ENCODE measurements around the gene NTNG2. TPM values are rescaled to one million over a fixed set of nuclear protein-coding genes. Genes with fewer than 3 reads are reported as not detected.

The NTNG2 gene
- total RNA-seq, 1 experiment from 2014 or later, result 2.4 TPM

GRCh38 chr9:132249123-132249522 is 87.3 kb downstream of the NTNG2 start:
- no peak for DNase-seq (ENCODE audit: low read depth)

DNA sequence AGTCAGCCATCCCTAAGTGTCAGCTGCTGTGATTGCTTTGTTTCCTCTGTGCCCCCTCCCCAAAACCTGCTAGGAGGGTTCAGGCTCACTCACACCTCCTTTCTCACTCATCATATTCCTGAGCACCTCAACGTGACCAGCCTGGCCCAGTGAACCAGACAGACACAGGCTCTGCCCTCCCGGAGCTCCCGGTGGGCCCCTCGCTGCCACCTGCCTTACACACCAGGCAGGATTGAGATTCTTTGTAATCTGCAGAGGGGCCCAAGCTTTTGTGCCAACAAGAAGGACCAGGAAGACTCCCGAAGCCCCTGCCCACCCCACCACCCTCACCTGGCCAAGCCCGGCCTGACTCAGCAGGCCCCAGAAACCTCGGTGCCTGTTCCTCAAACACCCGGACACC is 87.8 kb downstream of the NTNG2 start:
- no peak for DNase-seq (ENCODE audit: low read depth)

GRCh38 chr9:132250324-132251262 is 88.7 kb downstream of the NTNG2 start:
- no peak for DNase-seq (ENCODE audit: low read depth)

DNA sequence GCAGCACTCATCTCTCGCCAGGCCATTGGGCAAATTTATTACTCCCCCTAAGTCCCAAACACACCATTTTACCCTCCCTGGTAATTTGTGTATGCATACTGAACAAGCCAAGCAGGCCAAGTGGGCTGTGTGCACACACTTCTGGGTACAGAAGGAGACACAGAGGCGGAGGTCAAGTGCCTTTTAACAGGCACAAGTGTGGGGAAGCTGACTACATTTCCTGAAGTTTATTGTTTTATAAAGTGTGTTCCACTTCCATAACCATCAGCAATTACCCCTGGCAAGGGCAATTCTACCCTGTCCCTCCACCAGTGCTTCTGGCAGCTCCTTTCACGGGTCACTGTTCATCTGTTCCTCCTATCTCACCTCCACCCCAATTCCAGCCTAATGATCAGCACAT is 99.0 kb downstream of the NTNG2 start:
- DNase-seq (ENCODE audit: low read depth), result no peak

DNA sequence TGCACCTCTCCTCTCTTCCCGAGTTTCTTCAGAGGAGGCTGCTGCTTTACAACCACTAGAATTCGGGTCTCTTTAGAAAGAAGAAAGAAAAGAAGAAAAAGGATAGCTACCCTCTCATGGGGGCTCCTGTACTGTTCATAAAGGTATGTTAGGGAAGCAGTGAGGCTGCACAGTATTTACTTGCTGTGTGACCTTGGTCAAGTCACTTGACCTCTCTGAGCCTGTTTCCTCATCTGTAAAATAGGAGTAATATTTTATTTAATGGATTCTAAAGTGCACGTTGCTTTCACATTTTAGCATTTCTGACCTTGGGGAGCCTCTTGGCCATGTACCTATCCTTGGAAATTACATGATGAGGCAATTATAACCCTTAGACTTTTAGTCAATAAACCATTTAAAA is 104.2 kb downstream of the NTNG2 start:
- no peak for DNase-seq (ENCODE audit: low read depth)

DNA sequence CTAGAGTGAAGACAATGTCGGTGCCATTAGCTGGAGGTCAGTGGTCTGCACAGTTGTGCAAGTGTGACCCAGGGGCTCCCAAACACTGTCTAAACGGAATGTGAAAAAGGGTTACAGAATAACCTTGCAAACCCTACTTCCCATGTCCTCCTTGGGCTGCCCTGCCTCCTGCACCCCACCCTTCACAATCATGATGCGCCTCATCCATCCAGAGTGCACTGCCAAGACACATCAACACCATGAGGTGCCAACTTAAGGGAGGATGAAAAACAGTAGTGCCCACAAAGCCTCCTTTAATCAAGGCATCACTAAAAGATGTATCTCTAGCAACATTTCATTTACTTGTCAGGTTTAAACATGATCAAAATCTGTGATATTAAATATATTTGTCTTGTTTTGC is 105.8 kb downstream of the NTNG2 start:
- DNase-seq (ENCODE audit: low read depth), result no peak

DNA sequence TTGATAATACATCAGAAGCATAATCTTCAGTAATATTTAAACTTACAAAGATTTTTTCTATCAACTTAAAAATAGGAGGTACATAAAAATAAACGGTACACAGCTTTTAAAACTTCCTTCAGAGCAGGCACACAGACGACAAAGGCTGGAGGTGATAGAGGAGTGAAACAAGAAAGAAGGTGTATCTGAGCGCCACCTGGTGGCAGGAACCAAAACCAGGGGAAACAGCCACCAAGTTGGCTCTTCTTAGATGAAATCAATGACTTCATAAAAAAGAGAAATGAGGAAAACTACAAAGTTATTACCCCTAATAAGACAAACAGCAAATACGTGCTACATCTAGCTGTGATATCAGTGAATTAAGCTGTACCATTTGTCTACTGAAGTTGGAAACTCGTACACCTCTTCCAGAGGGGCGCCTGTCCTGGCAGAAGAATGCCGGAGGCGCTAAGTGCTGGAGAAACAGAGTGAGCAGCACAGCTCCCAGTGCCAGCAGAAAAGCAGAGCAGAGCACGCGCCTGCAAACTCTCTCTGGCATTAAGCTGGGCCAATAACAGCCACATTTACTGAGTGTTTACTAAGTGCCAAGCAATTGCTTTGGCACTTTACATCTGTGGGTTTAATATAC is 107.0 kb downstream of the NTNG2 start:
- peak; percentile 50 for DNase-seq (ENCODE audit: low read depth)

- peak; percentile 34 for DNase-seq (ENCODE audit: low read depth)
These were observed 108.1 kb downstream of the NTNG2 start for GRCh38 chr9:132269704-132270516.

DNA sequence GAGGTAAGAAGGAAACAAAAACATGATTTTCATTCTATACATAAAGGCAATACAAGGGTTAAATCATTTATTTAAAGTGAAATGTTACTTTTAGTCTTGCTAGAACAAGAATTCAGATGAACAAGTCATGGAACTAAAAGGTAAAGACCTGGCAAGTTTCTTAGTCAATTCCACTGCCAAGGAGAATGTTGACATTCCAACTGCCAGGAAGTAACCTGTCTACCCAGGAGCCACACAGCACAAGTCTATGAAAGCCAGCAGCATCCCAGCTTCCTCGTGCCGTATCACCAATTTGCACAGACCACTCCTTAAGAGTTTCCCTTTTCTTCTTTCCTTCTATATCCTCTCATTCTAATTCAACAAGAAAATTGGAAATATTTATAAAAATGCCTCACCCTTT is 113.0 kb downstream of the NTNG2 start:
- DNase-seq (ENCODE audit: low read depth), result no peak

DNA sequence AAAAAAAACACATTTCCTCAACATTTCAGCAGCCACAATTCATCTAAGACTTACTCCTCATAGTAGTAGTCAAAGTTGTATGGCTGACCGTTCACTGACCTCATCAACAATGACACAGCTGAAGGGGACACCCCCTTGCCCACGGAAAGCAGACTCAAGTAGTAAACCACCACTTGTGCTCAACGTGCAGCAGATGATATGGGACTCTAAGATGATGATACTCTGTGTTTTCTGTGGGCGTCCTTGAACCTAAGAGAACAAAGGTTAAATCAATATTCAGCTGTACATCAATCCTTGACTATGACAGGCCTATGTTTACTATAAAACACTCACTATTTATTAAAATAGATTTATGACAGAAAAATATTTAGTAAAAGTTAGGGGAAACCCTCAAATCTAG is 121.3 kb downstream of the NTNG2 start:
- DNase-seq (ENCODE audit: low read depth), result no peak

GRCh38 chr9:132283863-132284262 is 122.0 kb downstream of the NTNG2 start:
- no peak for DNase-seq (ENCODE audit: low read depth)

DNA sequence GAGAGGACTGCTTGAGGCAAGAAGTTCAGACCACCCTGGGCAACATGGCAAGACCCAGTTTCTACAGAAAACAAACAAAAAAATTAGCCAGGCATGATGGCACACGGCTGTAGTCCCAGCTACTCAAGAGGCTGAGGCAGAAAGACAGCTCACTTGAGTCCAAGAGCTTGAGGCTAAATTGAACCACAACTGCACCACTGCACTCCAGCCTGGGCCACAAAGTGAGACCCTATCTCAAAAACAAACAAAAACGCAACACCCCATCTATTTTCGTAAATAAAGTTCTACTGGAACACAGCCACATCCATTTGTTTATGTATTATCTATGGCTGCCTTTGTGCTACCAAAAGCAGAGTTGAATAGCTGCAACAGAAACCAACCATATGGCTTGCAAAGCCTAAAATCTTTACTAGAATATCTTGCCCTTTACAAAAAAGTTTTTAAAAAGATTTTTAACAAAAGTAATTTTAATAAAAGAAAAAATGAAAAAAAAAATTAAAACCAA is 125.5 kb downstream of the NTNG2 start:
- no peak for DNase-seq (ENCODE audit: low read depth)

DNA sequence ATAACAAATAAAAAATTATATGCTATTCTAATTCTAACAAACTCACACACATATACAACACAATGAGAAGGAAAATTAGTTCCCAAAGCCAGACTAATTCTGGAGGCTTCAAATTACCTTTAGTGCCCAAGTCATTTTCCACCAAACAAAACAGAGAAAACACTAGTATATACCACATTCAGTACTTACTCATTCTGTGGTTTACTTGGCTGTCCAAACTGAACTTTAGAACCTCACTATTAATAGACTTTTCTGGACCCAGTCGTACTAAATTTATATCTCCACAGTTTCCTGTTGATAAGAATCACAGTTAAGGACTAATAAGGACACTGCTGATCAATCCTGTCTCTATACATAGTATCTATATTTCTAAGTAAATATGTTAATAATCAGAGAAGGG is 126.5 kb downstream of the NTNG2 start:
- peak; percentile 62 for DNase-seq (ENCODE audit: low read depth)

- no peak for DNase-seq (ENCODE audit: low read depth)
These were observed 127.1 kb downstream of the NTNG2 start for GRCh38 chr9:132288966-132289365.

GRCh38 chr9:132293145-132293721 is 131.4 kb downstream of the NTNG2 start:
- no peak for DNase-seq (ENCODE audit: low read depth)

Other genes with a start within 250 kb of the NTNG2 start
- 34.9 and 49.6 TPM in 2 replicates for gene MED27, start 82.2 kb upstream of the NTNG2 start, total RNA-seq (2014; rRNA removed)
- gene SETX, start 192.9 kb downstream of the NTNG2 start, total RNA-seq (2014; rRNA removed), result 28.6 and 32.0 TPM in 2 replicates
- gene TTF1, start 244.8 kb downstream of the NTNG2 start, total RNA-seq (2014; rRNA removed), result 15.7 and 15.9 TPM in 2 replicates
- not detected in 2 replicates for gene CFAP77, start 248.2 kb downstream of the NTNG2 start, total RNA-seq (2014; rRNA removed)

Data from LHCN-M2 (cell line).